ENCODE data around the gene STEAP3. TPM values are rescaled to one million over a fixed set of nuclear protein-coding genes. Genes with fewer than 3 reads are reported as not detected.

STEAP3 gene
- polyA plus RNA-seq, 2 of the 4 experiments (the other 2 are of a cell fraction), result 23.5 to 30.2 TPM

GRCh38 chr2:119174993-119175347 lies 48.7 kb upstream of the STEAP3 start:
- no peak overlapping the region for H3K4me3 ChIP-seq
- no peaks in the 10 kb centered on the region for H3K9me3 ChIP-seq
- H3K4me1 ChIP-seq, result 0 out of 3 replicates have a peak, but pooled peaks cover 5% of the 10 kb centered on the region
- 57% methylated on average over 6 of the region's 6 CpGs for WGBS (ENCODE audit: missing lambda C conversion rate)
- H3K4me2 ChIP-seq, result no peak overlapping the region
- ChIA-PET CTCF (interaction anchor here (0.7 to 4.8 kb wide), 12 partner anchors 8 to 292 kb away, joined by 3 to 25 read pairs (median 4); no protein-coding TSS in a partner anchor), POLR2A (no interaction called here)
- FAIRE-seq (no peak), ATAC-seq (no peak), DNase-seq (ENCODE audit: low read depth in 1 of 2, low spot score in 1 of 2) (no peak)
- H3K27ac ChIP-seq, result no peak overlapping the region
- TF ChIP-seq PHF8 (IDR thresholded peaks at IDR 0.05; ENCODE audit: borderline replicate concordance, low read depth), result no peak
- TF ChIP-seq NPAS2 (CRISPR knock-in tag; IDR thresholded peaks at IDR 0.05; ENCODE audit: borderline replicate concordance), result no peak
- TF ChIP-seq HOXB5 (CRISPR knock-in tag; IDR thresholded peaks at IDR 0.05), result no peak
- TF ChIP-seq SREBF2 (IDR thresholded peaks at IDR 0.05), result no peak
- TF ChIP-seq RCOR1 (IDR thresholded peaks at IDR 0.05; ENCODE audit: low read depth, low read length), result no peak
- TF ChIP-seq KDM1A (IDR thresholded peaks at IDR 0.05; ENCODE audit: low read depth), result no peak
- TF ChIP-seq HES2 (IDR thresholded peaks at IDR 0.05), result no peak
- no peak for TF ChIP-seq ELK1 (IDR thresholded peaks at IDR 0.05; ENCODE audit: low read depth, low read length)

DNA sequence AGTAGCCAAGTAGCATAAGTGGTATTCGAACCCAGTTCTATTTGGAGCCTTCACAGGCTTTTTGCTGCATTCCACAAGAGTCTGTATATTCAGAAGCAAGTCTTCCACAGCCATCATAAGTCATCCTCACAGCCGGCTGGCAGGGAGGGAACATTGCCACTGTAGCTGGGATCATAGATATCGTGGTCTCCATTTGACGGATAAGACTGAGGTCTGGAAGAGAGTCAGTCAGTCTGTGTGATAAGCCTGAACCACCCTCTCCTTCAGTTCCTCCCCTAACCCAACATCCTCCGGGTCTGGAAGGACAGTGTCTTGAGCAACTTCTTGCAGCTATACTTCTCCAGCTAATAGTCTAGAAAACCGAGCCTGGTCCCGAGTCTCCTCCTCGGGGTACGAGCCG lies 48.1 kb upstream of the STEAP3 start:
- no peak for ATAC-seq

DNA sequence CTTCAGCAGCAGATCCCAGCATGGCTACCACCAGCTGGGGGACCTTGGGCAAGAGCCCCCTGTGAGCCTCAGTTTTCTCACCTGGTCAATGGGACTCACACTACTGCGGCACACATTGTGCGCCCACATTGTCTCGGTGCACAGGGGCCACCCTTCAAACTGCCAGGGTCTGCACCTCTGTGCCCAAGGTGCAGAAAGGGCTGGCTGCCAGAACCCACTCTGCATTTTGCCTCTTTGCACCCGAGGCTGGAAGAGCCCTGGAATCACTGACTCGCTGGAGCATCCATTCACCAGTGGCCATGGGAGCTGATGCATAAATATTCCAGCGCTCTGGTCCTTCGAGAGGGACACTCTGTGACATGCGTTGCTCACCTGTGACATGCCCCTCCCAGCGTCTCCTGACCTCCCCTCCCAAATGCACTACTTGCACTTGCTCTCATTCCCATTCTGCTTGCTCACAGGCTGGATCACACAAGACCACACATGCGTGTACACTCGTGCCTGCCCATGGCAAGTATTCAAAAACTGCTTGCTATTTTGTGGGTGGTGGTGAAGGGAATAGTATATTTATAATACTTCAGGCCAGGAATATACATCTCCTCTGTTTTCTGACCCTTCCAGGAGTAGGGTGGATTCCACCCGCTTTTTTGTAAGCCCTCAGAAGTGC lies 46.3 kb upstream of the STEAP3 start:
- CTCF ChIA-PET, result interaction anchor here (0.6 to 0.9 kb wide), 2 partner anchors 16 to 34 kb away, joined by 3 read pairs; no protein-coding TSS in a partner anchor
- Histone ChIP-seq H3K27ac (no peak overlapping the region), H3K4me1 (0 out of 3 replicates have a peak, but pooled peaks cover 5% of the 10 kb centered on the region), H3K4me2 (no peak overlapping the region), H3K4me3 (no peak overlapping the region), H3K9me3 (no peaks in the 10 kb centered on the region)
- no peak for FAIRE-seq
- TF ChIP-seq MAFK (IDR thresholded peaks at IDR 0.05; ENCODE audit: partially characterized antibody) (no peak), RCOR1 (IDR thresholded peaks at IDR 0.05; ENCODE audit: low read depth, low read length) (no peak), SMC3 (IDR thresholded peaks at IDR 0.05) (no peak), MAZ (IDR thresholded peaks at IDR 0.05; ENCODE audit: borderline replicate concordance, low read depth, low read length) (no peak), CHD4 (IDR thresholded peaks at IDR 0.05; ENCODE audit: borderline replicate concordance) (no peak), POLR2AphosphoS2 (conservative IDR thresholded peaks at IDR 0.05; ENCODE audit: low read length) (no peak), FOSB (CRISPR knock-in tag; IDR thresholded peaks at IDR 0.05) (no peak), EHMT2 (IDR thresholded peaks at IDR 0.05; ENCODE audit: low read depth) (no peak), MYC (IDR thresholded peaks at IDR 0.05; ENCODE audit: borderline replicate concordance, low read length) (no peak), RARB (CRISPR knock-in tag; IDR thresholded peaks at IDR 0.05) (no peak)
- ATAC-seq, result no peak
- DNase-seq (ENCODE audit: low read depth in 1 of 2, low spot score in 1 of 2), result no peak
- 69% methylated on average over 12 of the region's 12 CpGs for WGBS (ENCODE audit: missing lambda C conversion rate)
- POLR2A ChIA-PET, result no interaction called here

More for the DNA sequence above, 48.1 kb upstream of the STEAP3 start:
- POLR2A ChIA-PET, result no interaction called here
- no peaks in the 10 kb centered on the region for H3K9me3 ChIP-seq
- FAIRE-seq, result no peak
- CTCF ChIA-PET, result interaction anchor here (0.7 to 4.8 kb wide), 12 partner anchors 9 to 293 kb away, joined by 3 to 25 read pairs (median 4); no protein-coding TSS in a partner anchor
- DNase-seq (ENCODE audit: low read depth in 1 of 2, low spot score in 1 of 2), result no peak
- 46% methylated on average over 10 of the region's 10 CpGs for WGBS (ENCODE audit: missing lambda C conversion rate)
- H3K4me3 ChIP-seq, result no peak overlapping the region
- H3K4me2 ChIP-seq, result no peak overlapping the region
- H3K27ac ChIP-seq, result no peak overlapping the region
- H3K4me1 ChIP-seq, result 0 out of 3 replicates have a peak, but pooled peaks cover 5% of the 10 kb centered on the region
- TF ChIP-seq EP300 (IDR thresholded peaks at IDR 0.05) (no peak), MAZ (IDR thresholded peaks at IDR 0.05; ENCODE audit: borderline replicate concordance, low read depth, low read length) (no peak), POLR2AphosphoS2 (conservative IDR thresholded peaks at IDR 0.05; ENCODE audit: low read length) (no peak), PBX3 (IDR thresholded peaks at IDR 0.05) (no peak), TFCP2L1 (CRISPR knock-in tag; IDR thresholded peaks at IDR 0.05) (no peak), PHF8 (IDR thresholded peaks at IDR 0.05; ENCODE audit: borderline replicate concordance, low read depth) (no peak), CHD2 (IDR thresholded peaks at IDR 0.05; ENCODE audit: low read length, partially characterized antibody) (no peak), HDAC2 (IDR thresholded peaks at IDR 0.05) (no peak), CBX8 (IDR thresholded peaks at IDR 0.05) (no peak)

All from A549 (cell line).